ENCODE measurements around the gene SLC14A1.

The SLC14A1 gene

DNA sequence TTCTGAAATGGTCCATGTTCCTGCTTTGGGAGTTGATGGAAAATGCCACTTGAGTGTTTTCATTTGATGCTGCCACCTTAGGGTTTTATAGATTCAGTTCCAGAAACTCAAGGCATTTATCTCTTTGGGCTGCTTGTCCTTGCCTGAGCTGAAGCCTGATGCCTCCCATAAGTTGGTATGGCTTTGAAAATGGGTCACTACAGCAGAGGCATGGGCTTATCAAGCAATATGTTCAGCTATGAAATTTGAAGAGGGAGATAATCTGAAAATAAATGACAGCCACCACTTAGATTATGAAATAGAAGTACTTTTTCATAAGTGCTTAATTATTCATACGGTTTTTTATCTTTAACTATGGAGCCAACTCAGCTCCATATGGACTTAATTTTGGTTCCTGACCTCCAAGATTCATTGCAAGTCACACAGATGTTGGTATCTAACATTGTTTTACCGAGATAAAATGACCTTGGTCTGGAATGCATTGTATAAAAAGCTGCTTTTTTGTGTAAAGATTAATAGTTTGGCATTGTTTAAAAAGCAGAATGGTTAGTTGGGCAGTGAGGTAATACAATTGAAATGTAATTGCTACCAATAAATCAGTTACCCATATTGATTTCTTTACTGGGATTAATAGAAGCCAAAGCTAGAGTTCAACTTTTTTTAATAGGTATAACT is 4.5 kb downstream of the SLC14A1 start:
- no peak overlapping the region for H3K4me3 ChIP-seq (ENCODE audit: low read depth, low read length)
- TF ChIP-seq, protein P1, sequence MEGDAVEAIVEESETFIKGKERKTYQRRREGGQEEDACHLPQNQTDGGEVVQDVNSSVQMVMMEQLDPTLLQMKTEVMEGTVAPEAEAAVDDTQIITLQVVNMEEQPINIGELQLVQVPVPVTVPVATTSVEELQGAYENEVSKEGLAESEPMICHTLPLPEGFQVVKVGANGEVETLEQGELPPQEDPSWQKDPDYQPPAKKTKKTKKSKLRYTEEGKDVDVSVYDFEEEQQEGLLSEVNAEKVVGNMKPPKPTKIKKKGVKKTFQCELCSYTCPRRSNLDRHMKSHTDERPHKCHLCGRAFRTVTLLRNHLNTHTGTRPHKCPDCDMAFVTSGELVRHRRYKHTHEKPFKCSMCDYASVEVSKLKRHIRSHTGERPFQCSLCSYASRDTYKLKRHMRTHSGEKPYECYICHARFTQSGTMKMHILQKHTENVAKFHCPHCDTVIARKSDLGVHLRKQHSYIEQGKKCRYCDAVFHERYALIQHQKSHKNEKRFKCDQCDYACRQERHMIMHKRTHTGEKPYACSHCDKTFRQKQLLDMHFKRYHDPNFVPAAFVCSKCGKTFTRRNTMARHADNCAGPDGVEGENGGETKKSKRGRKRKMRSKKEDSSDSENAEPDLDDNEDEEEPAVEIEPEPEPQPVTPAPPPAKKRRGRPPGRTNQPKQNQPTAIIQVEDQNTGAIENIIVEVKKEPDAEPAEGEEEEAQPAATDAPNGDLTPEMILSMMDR (conservative IDR thresholded peaks at IDR 0.05; ENCODE audit: low read depth, low read length): no peak
- DNase-seq (ENCODE audit: low read depth): no peak

DNA sequence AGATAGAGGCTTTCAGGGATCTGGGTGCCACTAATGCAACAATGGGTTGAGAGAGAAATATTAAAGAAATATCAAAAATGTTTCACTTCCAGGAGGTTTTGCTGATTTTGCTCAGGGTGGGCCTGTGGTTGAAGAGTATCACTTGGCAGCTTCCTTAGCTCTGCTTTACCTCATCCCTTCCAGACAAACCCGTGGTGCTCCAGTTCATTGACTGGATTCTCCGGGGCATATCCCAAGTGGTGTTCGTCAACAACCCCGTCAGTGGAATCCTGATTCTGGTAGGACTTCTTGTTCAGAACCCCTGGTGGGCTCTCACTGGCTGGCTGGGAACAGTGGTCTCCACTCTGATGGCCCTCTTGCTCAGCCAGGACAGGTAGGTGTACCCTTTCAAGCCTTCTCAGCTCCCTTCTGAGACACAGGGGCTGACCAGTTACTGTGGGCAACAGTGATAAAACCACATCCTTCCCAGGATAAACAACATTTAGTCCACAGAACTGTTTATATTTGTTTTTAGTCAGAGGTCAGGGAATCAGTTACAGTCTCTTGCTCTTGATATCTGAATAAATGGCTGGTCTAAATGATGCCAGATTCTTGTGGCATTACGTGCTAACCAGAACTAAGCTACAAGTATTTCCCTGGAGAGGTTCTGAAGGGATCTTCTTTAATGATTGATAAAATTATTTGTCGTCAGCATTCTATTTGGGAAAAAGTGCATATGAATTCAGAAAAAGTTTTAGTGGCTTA is 7.0 kb downstream of the SLC14A1 start:
- TF ChIP-seq, protein P1 (conservative IDR thresholded peaks at IDR 0.05; ENCODE audit: low read depth, low read length): no peak
- peak; percentile 50 for DNase-seq (ENCODE audit: low read depth)
- no peak overlapping the region for H3K4me3 ChIP-seq (ENCODE audit: low read depth, low read length)

DNA sequence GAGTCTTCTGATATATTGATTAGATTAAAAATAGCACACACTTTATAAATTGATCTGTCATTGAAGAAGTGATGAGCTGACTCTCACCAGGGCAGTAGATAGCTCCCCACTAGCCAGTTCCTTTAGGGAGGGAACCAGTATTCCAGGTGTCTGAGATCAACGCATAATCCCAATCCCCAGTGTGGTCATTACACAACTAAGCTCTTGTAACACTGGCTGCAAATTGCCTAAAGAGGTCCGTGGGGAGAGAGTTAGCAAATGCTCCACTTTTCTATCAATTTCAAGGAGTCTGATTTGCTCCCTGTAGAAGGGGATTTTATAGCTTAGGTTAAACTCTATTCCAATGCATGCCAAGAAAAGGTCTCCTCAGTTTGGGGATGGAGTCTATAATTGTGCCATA is 7.7 kb downstream of the SLC14A1 start:
- DNase-seq (ENCODE audit: low read depth): no peak
- no peak overlapping the region for H3K4me3 ChIP-seq (ENCODE audit: low read depth, low read length)
- TF ChIP-seq, protein P1 (conservative IDR thresholded peaks at IDR 0.05; ENCODE audit: low read depth, low read length): no peak

DNA sequence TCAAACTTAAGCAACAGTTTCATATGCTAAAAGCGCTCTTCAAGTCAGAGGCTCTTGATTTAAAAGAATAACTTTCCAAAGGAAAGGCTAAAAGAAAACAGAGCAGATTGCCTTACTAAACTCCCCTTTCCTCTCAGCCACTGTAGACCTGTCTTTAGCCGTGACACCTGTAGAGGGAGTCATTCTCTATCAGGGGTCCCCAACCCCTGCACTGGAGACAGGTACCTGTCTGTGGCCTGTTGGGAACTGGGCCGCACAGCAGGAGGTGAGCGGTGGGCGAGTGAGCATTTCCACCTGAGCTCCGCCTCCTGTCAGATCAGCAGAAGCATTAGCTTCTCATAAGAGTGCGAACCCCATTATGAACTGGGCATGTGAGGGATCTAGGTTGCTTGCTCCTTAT is 9.6 kb downstream of the SLC14A1 start:
- DNase-seq (ENCODE audit: low read depth): no peak
- TF ChIP-seq, protein P1 (conservative IDR thresholded peaks at IDR 0.05; ENCODE audit: low read depth, low read length): peak; percentile 2
- H3K4me3 ChIP-seq (ENCODE audit: low read depth, low read length): no peak overlapping the region

DNA sequence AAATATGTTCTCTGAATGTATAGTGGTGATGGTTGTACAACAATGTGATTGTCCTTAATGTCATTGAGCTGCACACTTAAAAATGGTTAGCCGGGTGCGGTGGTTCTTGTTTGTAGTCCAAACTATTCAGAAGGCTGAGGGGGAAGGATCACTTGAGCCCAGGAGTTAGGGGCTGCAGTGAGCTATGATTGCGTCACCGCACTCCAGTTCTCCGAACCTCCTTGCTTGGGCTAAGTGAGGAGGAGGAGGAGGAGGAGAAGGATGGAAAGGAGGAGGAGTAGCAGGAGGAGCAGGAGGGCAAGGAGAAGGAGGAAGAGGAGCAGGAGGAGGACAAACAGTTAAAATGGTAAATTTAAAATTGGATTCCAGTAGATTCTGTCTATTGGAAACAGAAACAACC is 10.5 kb downstream of the SLC14A1 start:
- no peak for DNase-seq (ENCODE audit: low read depth)
- H3K4me3 ChIP-seq (ENCODE audit: low read depth, low read length): no peak overlapping the region
- TF ChIP-seq, protein P1 (conservative IDR thresholded peaks at IDR 0.05; ENCODE audit: low read depth, low read length): no peak

DNA sequence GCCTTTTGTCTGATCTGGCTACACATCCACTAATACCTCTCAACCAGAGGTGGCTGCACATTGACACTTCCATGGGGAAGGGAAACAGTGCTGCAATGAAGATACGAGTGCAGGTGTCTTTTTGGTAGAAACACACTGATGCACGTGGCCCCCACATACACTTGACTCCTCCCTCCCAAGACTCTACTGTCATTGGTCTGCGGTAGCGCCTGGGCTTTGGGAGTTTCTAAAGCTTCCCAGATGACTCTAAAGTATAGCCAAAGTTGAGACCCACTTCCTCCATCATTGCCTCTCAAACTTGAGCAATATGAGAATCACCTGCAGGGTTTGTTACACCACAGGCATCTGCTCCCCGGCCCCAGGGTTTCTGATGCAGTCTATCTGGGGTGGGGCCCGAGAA is 11.0 kb downstream of the SLC14A1 start:
- H3K4me3 ChIP-seq (ENCODE audit: low read depth, low read length): no peak overlapping the region
- no peak for DNase-seq (ENCODE audit: low read depth)
- TF ChIP-seq, protein P1 (conservative IDR thresholded peaks at IDR 0.05; ENCODE audit: low read depth, low read length): no peak

DNA sequence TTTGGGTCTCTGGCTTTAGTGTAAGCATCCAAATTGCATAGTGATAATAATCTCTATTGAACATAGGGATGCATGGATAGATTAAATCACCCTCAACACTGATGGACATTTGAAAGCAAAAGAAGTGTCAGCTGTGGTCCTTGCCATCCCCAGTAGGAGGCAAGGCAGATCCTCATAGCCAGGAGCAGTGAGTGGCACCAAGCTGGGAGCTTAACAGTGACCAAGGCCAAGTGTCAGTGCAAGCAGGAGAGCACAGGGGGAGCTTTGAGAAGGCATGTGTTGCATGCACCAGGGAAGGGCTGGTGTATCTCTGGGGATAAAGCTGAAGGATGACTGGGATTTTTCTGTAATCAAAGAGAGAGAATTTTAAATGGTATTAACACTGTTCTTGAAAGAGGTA is 14.7 kb downstream of the SLC14A1 start:
- DNase-seq (ENCODE audit: low read depth): no peak
- no peak overlapping the region for H3K4me3 ChIP-seq (ENCODE audit: low read depth, low read length)
- TF ChIP-seq, protein P1 (conservative IDR thresholded peaks at IDR 0.05; ENCODE audit: low read depth, low read length): peak; percentile 22

All from choroid plexus epithelial cell (primary cell).